NCI-H1048 (cell line): ENCODE measurements around the gene SH3YL1.
A peak's percentile ranks its signal among the peaks of the same experiment; 100 is the strongest.

Experiments used
- DNase-seq: peaks from one replicate; lab custom pipeline; 2025; lab: John Stamatoyannopoulos, UW

Gene SH3YL1

DNA sequence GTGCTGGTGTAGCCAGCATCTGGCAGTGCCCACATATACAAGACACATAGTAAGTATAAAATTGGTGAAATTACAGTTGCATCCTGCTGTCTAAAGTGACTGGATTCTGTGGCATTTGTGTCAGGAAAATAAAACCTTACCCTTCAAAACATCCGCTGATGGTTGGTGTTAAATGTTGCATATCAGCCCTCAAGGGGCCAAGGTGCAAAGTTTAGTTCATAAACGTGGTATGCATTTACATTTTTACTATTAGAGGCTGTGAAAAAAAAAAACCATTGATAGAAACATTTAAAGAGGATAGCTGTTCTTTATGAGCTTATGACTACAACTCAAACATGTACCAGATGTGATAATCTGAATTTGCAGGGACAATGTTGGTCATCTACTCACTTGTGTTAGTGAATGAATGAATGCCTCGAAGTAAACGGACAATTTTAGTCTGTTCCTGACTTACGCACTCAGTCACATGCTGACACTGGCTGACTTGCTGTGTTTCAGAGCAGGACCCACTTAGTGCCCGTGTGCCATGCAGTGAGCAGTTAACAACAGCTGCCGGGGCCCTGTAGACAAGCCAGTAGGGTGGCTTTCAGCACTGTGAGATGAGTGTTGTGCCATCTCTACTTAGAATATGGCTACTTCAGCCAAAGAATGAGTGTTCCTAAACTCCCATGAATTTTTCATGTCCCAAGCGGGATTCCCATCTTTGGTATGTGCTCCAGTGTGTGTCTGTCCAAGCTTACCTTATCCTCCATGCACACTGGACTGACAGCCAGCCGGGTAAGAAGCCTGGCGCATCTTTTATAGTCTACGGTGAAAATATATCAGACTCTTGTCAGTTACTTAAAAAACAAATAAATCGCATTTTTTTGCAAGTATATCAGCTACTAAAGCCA is 18.8 kb upstream of the SH3YL1 start:
- DNase-seq, result no peak

DNA sequence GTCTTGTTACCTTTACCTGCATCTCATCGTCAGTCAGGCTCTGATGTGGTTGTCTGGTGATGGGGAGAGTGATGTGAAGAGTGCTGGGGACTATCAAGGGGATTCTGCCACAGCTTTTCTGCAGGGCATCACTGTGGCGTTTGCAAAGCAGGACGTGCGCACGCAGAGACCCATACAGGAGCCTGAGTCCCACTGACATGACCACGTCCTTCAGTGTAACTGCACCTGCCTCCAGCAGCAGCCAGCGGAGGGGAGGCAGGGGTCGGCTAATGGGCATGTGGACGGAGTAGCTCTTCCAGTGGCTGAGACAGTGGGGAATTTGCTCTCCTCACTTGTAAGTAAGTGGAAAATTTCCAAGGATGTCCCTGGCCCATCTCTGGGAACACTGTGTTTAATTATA is 17.5 kb upstream of the SH3YL1 start:
- no peak for DNase-seq

DNA sequence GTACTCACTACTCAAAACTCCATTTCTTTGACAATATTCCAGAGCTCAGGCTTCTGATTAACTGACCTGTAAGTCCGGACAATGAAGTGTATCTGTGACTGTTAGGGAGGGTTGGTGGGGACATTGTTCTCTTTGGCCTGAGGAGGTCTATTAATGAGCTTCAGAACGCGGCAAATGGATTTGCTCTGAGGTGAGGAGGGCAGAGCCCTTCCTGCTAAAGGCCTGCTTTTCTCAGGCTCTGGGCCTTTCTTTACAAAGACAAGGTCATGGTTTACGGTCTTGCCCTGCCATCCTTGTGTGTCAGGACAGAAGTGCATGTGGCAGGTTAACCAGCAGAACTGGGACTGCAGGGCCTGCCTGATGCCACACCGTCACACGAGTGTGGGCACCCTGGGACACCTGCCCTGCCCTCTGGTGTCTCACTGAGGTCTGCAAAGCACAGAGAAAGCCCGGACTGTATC is 16.8 kb upstream of the SH3YL1 start:
- DNase-seq, result no peak

DNA sequence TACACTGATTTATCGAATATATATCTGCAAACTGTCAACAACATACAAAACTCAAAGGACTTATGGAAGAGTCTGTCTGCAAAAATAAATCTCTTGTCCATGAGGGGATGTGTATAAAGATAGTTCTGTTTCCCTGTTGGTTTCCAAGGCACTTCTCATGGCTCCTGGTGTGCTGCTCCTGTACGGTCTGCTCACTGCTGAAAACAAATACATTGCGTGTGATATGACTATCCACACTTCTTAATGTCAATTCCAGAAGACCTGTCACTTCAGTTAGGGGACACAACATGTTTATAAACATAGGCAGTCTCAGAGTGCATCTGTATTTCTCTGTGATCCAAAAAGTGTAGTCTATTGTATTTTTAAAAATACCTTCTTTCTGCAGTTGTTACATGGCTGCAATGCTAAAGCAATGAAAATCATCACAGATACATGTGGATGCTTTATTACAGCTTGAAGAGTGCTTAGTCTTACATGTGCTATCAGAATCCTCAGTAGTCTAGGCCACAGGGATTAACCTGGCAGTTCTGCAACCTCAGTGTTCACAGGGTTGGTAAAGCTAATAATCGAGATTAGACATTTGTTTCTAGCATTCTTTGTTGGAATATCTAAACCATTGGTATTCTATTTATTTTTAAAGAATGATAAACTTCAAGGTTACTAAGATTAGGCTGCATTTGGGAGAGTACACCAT is 16.3 kb upstream of the SH3YL1 start:
- DNase-seq, result no peak

DNA sequence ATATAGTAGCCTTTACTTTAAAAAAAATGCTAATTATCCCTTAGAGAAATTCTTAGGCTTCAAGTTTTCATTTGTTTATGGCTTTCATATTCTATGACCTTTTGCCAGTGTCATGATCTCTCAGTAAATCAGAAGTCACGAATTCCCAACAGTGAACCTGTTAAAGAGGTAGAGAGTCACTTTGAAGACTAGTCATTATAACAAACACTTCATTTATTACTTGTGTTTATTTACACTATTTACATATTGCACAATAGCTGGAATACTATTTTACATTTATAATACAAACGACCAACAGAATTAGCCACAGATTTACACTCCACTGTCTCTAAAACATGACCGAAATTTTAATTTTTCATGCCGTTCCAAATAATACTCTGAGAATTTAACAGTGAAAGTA is 15.5 kb upstream of the SH3YL1 start:
- DNase-seq, result no peak

DNA sequence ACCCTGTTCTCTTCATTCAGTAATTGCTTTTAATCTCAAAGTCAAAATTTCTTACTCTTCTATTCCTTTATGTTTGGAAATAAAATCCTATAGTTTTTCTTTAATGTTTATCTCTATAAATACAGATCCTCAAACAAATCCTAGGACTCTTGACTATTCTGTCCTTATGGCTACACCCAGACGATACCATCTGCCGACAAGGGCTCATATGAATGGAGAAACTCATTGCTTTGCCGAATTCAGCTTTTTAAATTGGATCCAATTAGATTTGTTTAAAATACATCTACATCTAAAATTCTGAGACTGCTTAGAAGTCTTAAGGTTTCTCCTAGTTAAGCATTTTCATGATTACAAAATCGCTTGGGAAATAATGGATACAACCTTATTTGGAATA is 15.1 kb upstream of the SH3YL1 start:
- no peak for DNase-seq

DNA sequence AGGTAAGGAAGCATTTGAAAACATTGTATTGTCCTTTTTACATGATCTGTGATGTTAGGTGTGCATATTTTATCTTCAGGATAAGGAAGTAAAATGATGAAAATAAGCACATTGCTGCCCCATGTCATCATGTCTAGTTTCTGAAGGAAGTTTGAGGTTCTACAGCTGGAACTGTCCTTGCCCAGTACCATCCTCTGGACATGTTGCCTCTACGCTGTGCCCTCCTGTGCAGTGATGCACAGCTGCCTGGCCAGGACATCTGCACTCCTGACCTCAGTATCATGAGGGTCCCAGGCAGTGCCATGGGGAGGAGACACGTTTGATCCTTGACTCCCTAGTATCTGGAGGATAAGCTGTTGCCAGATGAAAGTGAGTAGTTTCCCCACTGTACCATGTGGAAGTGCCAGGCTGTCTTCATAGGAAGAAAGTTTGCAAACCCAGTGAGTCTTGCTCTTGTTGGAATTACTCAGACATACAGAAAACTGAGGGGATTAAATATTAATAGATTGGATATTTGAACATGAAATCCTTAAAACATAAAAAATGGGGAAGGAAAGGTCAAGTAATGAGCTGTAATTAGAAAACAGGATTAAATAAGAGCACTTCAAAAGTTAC is 14.6 kb upstream of the SH3YL1 start:
- no peak for DNase-seq

DNA sequence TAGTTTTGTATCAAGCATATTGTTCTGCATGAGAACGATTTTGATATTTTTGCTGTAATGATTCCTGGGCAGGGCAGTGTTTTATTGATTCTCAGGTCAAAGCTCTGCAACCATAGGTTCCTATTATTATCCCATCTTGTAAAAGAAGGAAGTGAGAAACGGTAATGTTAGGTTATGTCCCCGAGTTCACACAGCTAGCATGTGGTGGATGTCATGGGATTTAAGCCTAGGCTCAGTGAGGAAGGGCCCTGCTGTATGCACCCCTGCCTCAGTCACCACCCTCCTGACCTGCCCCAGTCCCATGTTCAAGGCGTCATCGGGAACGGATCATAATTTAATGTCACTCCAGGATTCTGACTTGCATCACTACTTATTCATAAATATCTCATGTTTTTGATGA is 11.6 kb upstream of the SH3YL1 start:
- DNase-seq, result no peak

DNA sequence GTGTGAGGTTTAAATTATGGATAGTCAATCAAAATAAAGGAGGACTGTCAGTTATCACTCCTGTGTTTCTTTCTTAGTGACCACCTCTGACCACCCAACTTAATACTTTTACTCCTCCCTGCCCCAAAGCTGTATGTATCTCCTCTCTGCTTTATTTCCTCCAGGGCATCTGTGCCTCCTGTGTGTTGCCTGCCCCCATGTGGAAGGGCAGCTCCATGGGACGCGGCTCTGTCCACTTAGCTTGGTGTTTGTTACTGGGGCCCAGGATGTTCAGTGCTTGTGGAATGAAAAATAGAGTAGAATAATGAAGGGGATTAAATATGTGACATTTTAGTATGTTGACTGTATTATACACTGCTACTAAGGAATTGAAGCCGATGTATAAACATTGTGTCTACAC is 10.7 kb upstream of the SH3YL1 start:
- DNase-seq, result no peak

DNA sequence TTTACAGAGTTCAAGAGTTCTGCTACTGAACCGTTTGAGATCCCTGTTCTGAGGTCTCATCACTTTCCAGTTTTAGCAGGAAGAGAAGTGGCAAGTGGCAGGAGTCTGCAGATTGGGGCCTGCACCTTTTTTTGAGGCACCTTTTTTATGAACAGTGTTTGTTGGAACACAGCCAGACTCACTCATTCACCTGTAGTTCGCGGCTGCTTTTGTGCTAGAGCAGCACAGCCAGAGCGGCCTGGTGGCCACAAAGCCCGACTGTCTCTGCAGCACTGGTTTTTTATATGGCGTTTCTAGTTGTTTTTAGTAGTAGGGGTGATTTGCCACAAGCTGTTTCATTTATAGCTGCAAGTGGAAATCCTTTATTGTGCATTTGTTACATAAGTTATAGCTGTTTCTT is 9.5 kb upstream of the SH3YL1 start:
- no peak for DNase-seq

DNA sequence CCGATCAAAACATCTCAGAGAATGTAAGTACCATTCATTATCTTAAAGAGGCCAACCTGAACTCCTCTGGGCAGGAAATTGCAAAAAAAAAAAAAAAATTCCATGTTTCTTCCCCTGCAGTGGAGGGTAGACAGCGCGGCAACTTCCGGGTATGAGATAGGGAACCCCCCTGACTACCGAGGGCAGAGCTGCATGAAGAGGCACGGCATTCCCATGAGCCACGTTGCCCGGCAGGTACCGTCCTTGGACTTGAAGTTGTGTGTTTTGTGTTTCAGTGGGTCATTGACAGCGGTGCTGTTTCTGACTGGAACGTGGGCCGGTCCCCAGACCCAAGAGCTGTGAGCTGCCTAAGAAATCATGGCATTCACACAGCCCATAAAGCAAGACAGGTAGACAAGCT is 8.1 kb upstream of the SH3YL1 start:
- DNase-seq, result no peak

DNA sequence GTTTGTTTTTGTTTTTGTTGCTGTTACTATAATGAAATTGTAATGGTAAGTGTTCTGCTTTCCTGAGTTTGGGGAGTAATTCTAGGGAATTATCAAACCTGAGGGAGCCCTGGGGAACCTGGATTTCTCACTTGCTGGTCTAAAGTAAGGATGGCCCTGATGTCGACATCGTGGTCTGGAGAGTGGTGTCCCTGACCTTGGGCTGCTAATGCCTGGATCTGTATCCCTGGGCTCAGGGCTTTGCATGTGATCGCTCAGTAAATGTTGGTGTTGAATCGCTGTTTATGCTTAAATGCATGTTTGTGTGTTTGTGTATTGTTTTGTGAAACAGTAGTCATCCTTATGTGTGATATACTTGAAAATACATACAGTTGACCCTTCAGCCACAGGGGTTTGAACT is 7.0 kb upstream of the SH3YL1 start:
- DNase-seq, result no peak

DNA sequence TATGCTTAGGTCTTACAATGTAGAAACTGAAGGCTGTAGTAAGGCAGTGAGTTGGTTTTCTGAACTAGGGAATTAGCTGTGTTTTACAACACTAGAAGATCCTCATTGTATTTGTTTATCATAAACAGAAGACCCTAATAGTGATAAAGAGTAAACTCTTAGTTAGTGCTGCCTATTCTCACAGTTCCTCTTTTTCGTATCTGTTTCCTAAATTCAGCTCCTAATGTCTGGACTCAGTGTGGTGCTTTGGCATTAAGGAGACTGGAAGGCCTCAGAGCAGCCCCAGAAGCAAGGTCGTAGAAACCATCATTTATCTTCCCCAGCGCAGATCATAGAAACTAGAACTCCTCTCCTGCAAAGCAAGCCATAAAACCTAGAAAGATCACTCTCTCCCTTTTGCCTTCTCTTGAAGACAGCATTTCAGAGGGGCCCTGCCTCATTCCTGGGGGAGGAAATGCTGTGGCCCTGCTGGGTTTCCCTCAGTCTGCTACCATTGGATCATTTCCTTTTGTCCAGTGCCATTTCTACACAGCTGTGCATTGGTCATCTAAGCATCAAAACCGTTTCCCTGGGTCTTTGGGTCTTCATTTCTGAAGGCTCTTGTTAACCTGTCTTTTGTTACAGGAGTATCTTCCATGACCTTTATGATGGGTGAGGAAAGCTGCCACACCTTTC is 5.7 kb upstream of the SH3YL1 start:
- DNase-seq, result no peak

DNA sequence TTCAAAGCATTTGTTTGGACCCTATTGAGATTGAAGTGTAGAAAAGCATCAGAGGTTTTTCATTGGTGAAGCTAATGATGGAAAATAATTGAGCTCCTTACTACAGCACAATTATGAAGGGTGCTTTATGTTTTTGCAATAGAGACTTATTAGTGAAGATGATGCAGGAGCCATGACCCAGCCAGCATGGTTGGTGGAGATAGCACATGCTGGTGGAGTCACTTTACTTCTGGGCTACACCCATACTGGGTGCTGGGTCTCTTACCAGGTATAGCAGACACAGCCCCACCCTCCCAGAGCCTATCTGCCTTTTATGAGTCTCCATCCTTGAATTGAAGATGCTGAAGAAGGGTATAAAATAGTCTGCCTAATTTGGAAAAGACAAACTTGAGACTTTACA is 4.5 kb upstream of the SH3YL1 start:
- no peak for DNase-seq

DNA sequence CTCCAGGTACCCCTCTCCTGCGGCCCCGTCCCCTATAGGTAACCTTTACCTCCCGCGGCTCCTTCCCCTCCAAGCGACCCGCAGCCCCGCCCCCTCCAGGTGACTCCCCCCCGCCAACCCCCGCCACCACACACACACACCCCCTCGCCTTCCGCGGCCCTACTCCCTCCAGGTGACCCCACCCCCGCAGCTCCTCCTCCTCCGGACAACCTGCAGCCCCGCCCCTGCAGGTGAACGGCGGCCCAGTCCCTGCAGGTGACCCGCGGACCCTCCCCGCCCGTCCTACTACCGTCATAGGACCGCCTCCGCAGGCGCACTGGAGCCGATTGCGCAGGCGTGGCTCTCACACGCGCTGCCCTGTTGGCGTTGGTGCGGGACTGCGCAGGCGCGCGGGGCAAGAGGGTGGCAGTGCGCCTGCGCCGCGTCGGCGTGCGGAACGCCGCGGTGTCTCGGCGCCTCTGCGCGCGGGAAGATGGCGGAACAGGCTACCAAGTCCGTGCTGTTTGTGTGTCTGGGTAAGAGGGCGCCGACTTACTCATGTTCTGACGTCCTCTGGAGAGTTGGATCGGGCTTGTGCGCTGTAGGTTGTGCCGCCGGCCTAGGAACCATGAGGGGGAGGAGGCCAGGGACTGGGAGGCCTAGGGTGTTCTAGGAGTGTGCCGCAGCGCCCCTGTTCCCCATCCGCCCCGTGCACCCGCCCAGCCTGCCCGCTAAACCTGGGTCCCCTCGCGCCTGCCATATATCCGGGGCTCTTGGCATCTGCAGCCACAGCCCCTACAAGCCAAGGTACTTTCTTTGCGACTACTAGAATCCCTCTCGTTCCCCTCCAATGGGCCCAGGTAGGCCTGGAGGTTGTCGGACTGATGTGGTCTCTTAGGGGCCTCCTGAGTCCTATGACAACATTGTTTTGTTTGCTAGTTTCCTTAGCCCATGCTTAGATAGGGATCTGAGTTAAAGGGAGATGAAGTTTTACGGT is 949 bp upstream of the SH3YL1 start, which contains the start of gene ACP1:
Gene ACP1, plus strand, starts transcription at position 455 of the 976 bp plus-strand sequence. Its CDS starts 18 bp downstream, at position 473.
- peak; percentile 92 for DNase-seq

DNA sequence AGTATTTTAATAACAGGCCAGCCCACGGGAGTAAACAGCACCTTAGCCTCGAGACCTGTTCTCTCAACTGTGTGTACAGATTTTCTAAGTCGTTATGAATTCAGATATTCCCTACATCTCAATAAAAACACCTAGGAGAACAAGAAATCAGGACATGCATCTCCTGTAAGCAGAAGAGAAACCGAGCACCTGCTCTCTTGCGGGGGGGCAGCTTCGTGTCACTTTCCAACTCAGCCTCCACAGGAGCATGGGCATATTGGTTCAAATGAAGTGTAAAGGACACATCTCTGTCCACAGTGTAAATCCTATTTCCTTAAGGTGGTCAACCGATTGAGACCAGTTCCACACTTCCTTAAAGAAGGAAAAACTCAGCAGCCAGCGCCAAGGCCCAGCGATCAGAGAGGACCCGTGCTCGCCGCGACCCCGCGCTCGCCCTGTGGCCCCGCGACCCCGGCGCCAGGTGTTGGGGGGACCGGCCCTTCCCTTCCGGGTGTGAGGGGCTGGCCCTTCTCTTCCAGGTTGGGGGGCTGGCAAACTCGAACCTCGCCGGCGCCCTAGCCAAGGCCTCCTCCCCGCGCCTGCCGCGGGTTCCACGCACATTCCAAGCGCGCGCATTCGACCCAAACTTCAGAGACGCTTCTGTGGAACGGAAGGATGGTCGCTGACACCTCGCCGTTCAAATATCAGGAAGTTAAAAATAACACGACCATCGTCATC is 652 bp downstream of the SH3YL1 start:
- no peak for DNase-seq

DNA sequence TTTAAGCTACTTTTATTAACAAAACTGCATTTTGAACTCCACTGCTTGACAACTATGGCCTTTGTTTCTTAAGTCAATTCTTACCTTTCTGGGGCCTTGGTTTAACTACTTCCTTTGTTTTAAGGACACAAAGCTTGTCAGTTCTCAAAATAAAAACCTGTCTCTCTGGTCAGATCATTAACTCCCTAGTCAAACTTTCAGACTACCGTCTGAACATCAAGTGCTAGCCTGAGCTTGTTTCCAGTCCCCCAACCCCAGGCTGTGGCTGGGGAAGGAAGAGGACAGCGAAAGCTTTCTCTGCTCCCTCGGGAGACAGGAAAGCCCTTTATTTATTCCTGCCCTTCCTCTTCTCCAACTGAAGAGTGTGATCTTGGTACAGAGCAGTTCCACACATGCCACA is 1.7 kb downstream of the SH3YL1 start:
- no peak for DNase-seq

DNA sequence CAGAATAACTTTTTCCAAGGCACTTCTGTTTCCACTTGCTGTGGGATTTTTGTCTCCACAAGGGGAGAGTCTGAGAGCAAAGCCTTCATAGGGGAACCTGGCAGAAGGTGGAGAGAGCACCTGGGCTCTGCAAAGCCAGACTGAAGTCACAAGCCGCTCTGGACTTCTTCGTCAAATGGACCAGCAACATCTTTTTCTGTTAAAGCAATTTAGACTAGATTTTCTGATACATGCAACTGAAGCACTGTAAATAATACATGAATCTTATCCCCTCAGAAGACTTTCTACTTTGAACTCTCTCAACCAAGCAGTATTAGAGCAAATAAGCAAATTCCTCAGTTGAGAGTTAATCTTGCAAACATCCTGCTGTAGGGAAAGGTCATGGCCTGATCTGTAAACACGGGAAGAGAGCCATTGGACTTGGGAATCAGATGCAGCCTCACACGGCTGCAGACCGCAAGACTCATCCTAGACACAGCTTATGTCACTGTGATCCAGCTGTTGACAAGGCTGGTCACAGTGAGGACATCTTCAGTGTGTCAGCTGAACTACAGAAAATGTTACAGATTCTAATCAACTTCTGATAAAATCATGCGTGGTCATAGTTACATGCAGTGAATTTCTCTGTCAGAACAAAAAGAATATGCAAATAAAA is 3.2 kb downstream of the SH3YL1 start:
- no peak for DNase-seq

DNA sequence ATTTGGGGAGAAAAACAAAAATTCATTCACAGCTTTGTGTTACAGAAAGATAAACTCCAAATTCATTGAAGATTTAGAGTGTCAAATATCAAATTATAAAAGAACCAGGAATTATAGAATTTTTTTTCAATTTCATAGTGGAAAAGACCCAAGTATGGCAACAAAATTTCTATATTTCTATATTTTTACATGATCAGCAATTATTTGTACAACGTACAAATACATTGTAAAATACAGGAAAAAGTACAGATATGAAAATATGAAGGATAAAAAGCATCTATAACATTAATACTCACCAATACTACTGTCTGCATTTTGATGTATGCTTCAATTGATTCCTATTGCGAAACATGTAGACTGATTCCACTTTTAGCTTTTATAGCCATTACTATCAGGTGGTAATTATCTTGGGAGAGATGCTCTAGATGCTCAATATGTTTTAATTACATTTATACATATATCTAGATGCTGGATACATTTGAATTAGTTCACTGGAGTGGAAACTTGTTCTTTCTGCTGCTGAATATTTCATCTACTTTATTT is 4.0 kb downstream of the SH3YL1 start:
- DNase-seq, result no peak

DNA sequence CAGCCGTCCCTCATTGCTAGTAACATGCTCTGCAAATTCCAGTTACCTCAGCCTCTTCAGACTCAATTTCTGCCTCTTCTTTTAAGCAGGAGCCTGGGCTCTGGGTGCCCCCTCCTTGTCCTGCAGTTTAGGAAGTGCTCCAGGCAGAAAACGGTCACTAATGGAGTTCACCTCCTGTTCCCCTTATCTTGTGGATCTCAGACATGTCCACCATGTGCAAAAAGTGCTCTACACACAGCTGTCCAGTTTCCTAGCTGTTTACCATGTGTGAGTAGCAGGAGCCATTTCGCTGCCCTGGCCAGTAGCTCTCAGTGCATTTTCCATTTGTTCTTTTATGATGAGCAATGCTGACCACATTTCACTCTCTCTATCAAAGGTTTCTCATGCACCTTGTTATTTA is 4.9 kb downstream of the SH3YL1 start:
- no peak for DNase-seq
